Measurements from ENCODE around the gene TOMM20.
"Not testable (repeated sequence)": the region's sequence is repeated elsewhere in the genome, so short reads cannot be mapped to it uniquely, and the experiment has no call there.

DNA sequence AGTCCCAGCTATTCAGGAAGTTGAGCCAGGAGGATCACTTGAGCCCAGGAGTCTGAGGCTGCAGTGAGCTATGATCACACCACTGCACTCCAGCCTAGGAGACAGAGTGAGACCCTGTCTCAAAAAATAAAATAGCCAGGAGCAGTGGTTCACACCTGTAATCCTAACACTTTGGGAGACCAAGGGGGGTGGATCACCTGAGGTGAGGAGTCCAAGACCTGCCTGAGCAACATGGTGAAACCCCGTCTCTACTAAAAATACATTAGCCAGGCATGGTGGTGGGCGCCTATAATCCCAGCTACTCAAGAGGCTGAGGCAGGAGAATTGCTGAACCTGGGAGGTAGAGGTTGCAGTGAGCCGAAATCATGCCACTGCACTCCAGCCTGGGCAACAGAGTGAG lies 56.1 kb downstream of the TOMM20 start:
- TF ChIP-seq EZH2 (IDR thresholded peaks at IDR 0.05; ENCODE audit: insufficient read depth, poor library complexity, severe bottlenecking); EZH2phosphoT487 (IDR thresholded peaks at IDR 0.05; ENCODE audit: insufficient read depth, low read depth): not testable (repeated sequence)
